Right atrium auricular region (tissue), 2 donors: ENCODE data around the gene CIDEB. TPM values are rescaled to one million over a fixed set of nuclear protein-coding genes. Genes with fewer than 3 reads are reported as not detected.
"Not testable (repeated sequence)": the region's sequence is repeated elsewhere in the genome, so short reads cannot be mapped to it uniquely, and the experiment has no call there.

ENCODE experiments used
- DNase-seq: peaks from one replicate; pipeline ENCODE4 v3.0.0-alpha.2; 2019; ENCODE audit warnings: low spot score
- H3K27ac ChIP-seq, 2 donors: fragments of 200-600 bp; sonication (generic); 1 replicate in 1 of 2; 2 replicates in 1 of 2; pipeline ENCODE4 v1.5.1; 2016 to 2019
- H3K27me3 ChIP-seq, 2 donors: fragments of 200-600 bp; sonication (generic); one replicate each; pipeline versions ENCODE4 v1.5.1 to v1.6.0; 2017 to 2019
- H3K36me3 ChIP-seq: fragments of 200-600 bp; sonication (generic); one replicate; pipeline ENCODE4 v1.5.1; 2016
- H3K4me1 ChIP-seq, 2 donors: fragments of 200-600 bp; sonication (generic); one replicate each; pipeline versions ENCODE4 v1.5.1 to v1.6.0; 2017 to 2019
- H3K4me3 ChIP-seq, 2 donors: fragments of 200-600 bp; sonication (generic); 1 replicate in 1 of 2; 2 replicates in 1 of 2; pipeline ENCODE4 v1.5.1; 2017 to 2019; ENCODE audit warnings: mild to moderate bottlenecking in 1 of 2, moderate library complexity in 1 of 2
- H3K9me3 ChIP-seq, 2 donors: fragments of 200-600 bp; sonication (generic); one replicate each; pipeline ENCODE4 v1.5.1; 2019
- total RNA-seq, 2 donors: library from RNA; depleted of rRNA; stranded (reverse); fragments of >200 nt; gene quantifications; one replicate each; pipeline ENCODE4 v1.1.0, GENCODE V29; 2016
- TF ChIP-seq, protein P1 (sequence below), 2 donors: fragments of 200-600 bp; sonication (generic); IDR thresholded peaks; one replicate each; pipeline ENCODE4 v1.5.1; 2019; ENCODE audit warnings: antibody characterized with exemption in 2 of 2

Gene CIDEB, protein sequence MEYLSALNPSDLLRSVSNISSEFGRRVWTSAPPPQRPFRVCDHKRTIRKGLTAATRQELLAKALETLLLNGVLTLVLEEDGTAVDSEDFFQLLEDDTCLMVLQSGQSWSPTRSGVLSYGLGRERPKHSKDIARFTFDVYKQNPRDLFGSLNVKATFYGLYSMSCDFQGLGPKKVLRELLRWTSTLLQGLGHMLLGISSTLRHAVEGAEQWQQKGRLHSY
- 1 to 10 TPM; 2.0 to 6.6 TPM for total RNA-seq

DNA sequence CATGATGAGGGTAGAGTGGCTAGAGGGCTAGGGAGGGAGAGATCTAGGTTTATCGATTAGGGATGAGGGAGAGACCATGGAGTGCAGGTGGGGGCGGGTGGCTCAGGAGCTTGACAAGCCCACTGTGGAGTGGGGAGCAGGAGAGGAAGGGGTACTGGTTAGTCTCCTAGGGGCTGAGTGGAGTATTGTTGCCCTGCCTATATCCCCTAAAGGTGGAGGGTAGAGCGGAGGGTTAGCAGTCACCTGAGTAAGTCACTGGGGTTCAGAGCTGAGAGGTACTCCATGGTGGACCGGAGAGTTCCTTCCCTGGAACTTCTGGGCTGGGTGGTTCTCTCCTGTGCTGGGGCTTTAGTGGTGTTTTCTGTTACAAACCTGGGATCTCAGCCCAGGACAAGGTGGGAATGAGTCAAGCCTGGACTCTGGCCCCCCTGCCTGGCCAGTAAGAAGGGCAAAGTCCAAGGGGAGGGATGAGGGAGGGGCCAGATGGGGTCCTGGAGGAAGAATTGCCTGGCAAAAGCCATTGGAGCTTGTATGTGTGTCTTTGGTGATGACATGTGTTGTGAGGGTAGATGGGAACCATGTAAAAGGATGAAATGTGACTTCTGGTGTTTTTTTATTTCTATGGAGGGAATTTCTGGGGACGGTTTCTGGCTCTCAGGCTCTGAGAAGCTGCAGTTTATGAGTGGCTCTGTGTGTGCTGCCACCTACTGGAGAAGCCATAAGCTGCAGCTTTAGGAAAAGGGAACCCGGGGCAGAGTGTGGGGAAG lies at the start of gene CIDEB:
Gene CIDEB, minus strand, starts transcription at position 403 of the 767 bp plus-strand sequence. Its CDS starts 119 bp downstream, at position 284.
- H3K27me3 ChIP-seq: no peaks in the 10 kb centered on the region
- peaks cover 46% of the 10 kb centered on the region for H3K36me3 ChIP-seq
- no peaks in the 10 kb centered on the region for H3K9me3 ChIP-seq
- H3K4me1 ChIP-seq: peaks cover 0 to 36% of the 10 kb centered on the region in 2 donors
- no peak for DNase-seq
- H3K27ac ChIP-seq: no peak within 1 kb of the TSS
- TF ChIP-seq, protein P1, sequence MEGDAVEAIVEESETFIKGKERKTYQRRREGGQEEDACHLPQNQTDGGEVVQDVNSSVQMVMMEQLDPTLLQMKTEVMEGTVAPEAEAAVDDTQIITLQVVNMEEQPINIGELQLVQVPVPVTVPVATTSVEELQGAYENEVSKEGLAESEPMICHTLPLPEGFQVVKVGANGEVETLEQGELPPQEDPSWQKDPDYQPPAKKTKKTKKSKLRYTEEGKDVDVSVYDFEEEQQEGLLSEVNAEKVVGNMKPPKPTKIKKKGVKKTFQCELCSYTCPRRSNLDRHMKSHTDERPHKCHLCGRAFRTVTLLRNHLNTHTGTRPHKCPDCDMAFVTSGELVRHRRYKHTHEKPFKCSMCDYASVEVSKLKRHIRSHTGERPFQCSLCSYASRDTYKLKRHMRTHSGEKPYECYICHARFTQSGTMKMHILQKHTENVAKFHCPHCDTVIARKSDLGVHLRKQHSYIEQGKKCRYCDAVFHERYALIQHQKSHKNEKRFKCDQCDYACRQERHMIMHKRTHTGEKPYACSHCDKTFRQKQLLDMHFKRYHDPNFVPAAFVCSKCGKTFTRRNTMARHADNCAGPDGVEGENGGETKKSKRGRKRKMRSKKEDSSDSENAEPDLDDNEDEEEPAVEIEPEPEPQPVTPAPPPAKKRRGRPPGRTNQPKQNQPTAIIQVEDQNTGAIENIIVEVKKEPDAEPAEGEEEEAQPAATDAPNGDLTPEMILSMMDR (IDR thresholded peaks at IDR 0.05): peak; percentile 87 to 90
- H3K4me3 ChIP-seq: no peak within 1 kb of the TSS

DNA sequence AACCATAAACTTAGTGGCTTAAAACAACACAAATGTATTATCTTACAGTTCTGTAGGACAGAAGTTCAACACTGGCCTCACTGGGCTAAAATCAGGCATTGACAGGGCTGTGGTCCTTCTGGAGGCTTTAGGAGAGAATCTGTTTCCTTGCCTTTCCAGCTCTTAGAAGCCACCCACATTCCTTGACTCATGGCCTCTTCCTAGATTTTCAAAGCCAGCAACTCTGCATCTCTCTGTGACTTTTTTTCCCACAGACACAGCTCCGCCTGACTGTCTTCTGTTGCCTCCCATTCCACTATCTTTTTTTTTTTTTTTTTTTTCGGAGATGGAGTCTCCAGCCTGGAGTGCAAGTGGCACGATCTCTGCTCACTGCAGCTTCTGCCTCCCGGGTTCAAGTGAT lies 48.4 kb upstream of the CIDEB start:
- no peak overlapping the region for H3K27ac ChIP-seq

DNA sequence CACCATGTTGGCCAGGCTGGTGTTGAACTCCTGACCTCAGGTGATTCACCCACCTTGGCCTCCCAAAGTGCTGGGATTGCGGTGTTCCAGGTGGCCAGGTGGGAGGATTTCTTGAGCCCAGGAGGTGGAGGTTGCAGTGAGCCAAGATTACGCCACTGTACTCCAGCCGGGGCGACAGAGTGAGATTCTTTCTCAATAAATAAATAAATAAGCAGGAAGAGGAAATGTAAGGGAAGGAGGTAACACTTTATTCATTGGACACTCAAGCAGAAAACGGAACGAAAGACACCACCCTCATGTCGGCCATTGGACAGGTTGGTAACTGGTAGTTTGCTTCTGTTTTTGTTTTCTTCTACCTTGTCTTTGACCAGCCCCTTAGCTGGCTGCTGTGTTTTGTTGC lies 47.2 kb upstream of the CIDEB start:
- no peaks in the 10 kb centered on the region for H3K36me3 ChIP-seq
- DNase-seq: no peak
- H3K4me3 ChIP-seq: no peak overlapping the region
- no peak overlapping the region for H3K27ac ChIP-seq
- no peaks in the 10 kb centered on the region for H3K27me3 ChIP-seq
- H3K4me1 ChIP-seq: no peaks in the 10 kb centered on the region
- TF ChIP-seq, protein P1 (IDR thresholded peaks at IDR 0.05): no peak
- no peaks in the 10 kb centered on the region for H3K9me3 ChIP-seq

More for the DNA sequence above, 48.4 kb upstream of the CIDEB start:
- no peak for DNase-seq
- Histone ChIP-seq H3K27me3 (no peaks in the 10 kb centered on the region), H3K4me3 (no peak overlapping the region), H3K9me3 (no peaks in the 10 kb centered on the region), H3K36me3 (no peaks in the 10 kb centered on the region), H3K4me1 (no peaks in the 10 kb centered on the region)
- TF ChIP-seq, protein P1 (IDR thresholded peaks at IDR 0.05): no peak

DNA sequence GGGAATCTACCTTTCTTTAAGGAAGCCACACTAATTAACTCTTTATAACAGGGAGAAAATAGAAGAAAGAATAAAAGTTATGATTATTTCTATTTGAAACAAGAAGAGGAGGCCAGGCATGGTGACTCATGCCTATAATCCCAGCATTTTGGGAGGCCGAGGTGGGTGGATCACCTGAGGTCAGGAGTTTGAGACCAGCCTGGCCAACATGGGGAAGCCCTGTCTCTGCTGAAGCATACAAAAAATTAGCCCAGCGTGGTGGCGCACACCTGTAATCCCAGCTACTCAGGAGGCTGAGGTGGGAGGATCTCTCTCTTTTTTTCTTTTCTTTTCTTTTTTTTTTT lies 46.7 kb upstream of the CIDEB start:
- not testable (repeated sequence) for H3K9me3 ChIP-seq, H3K27ac ChIP-seq, DNase-seq, H3K36me3 ChIP-seq, H3K4me3 ChIP-seq, H3K27me3 ChIP-seq, H3K4me1 ChIP-seq

DNA sequence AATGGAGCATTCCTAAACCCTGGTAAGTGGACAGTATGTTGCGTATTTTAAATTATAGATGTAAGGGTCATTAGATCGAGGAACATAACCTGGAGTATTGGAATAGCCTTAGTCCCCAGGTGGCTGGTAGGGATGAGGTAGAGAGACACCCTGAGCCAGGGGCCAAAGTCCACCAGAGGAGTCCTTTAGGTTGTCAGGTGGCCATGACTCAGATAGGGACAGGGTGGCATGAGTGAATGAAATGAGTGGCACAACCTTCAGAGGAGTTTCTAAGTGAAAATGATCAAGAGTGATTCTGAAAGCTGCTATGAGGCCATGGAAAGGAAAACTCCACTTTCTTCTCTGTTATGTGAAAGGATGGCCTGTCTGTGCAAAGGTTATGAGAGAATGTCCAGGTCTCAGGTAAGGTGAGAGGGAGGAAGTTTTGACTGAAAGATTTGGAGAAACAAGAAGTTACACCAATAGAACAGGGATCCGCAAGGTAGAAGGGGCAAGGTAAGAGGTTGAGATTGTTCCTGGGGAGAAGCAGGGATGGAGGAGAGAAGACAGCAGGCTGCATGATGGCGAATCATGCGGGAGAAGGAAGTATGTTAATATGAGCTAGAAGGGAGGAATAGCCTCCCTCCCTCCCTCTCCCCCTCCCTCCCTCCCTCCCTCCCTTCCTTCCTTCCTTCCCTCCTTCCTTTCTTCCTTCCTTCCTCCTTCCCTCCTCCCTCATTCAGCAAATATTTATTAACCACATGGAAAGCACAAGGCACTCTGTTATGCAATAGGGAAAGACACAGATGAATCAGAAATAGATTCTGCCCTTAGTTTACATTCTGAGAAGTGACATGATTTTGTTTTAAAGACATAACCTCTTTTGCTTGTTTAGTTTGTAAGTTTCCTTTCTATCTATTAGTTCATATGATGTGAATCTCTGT lies 46.0 kb upstream of the CIDEB start:
- H3K4me1 ChIP-seq: no peaks in the 10 kb centered on the region
- H3K9me3 ChIP-seq: no peaks in the 10 kb centered on the region
- H3K27ac ChIP-seq: no peak overlapping the region
- TF ChIP-seq, protein P1 (IDR thresholded peaks at IDR 0.05): no peak
- H3K27me3 ChIP-seq: no peaks in the 10 kb centered on the region
- no peak overlapping the region for H3K4me3 ChIP-seq
- no peak for DNase-seq
- H3K36me3 ChIP-seq: no peaks in the 10 kb centered on the region

DNA sequence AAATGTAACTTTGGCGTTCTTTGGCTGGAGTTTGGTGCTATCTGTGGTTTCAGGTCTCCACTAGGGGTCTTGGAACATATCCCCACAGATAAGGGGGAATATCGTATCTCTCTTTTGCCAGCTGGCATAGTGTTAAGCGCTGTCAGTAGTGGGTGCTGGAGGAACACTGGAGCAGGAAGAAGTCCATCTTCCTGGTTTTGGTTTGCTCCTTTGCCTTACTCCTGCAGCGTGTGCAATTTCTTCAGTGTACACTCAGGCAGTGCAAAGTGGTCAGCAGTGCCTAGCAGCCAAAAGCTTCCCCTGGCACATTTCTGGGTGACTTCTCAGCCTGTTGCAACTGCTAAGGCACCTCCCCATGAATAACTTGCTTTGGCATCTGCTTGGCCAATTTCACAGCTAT lies 43.7 kb upstream of the CIDEB start:
- TF ChIP-seq, protein P1 (IDR thresholded peaks at IDR 0.05): peak in 1 of 2 donors; percentile 15

More for the DNA sequence above, 43.7 kb upstream of the CIDEB start:
- H3K27ac ChIP-seq: no peak overlapping the region
- no peak for DNase-seq
- no peaks in the 10 kb centered on the region for H3K4me1 ChIP-seq
- no peaks in the 10 kb centered on the region for H3K36me3 ChIP-seq
- no peaks in the 10 kb centered on the region for H3K9me3 ChIP-seq
- no peaks in the 10 kb centered on the region for H3K27me3 ChIP-seq
- no peak overlapping the region for H3K4me3 ChIP-seq
